HEK293 (cell line): ENCODE measurements around the gene PLXNA3.

ENCODE experiments used
- BCL11A ChIP-seq: fragments of 450-650 bp; formaldehyde crosslinking; IDR thresholded peaks from 2 replicates; pipeline ENCODE4 v1.5.1; 2016; ENCODE audit warnings: low read depth, missing biosample characterization, missing genetic modification characterization
- BCL11B ChIP-seq: fragments of 450-650 bp; formaldehyde crosslinking; IDR thresholded peaks from 2 replicates; pipeline ENCODE4 v1.5.1; 2016; ENCODE audit warnings: low read depth, missing biosample characterization, missing genetic modification characterization
- FEZF1 ChIP-seq: fragments of 450-650 bp; formaldehyde crosslinking; IDR thresholded peaks from 2 replicates; pipeline ENCODE4 v1.5.1; 2016; ENCODE audit warnings: missing biosample characterization, missing genetic modification characterization
- HOXA7 ChIP-seq: sonication (generic); formaldehyde crosslinking; IDR thresholded peaks from 2 replicates; pipeline ENCODE4 v1.8.1; 2022; ENCODE audit warnings: missing genetic modification reagents, borderline replicate concordance
- KLF8 ChIP-seq: fragments of 450-650 bp; formaldehyde crosslinking; IDR thresholded peaks from 2 replicates; pipeline ENCODE4 v1.5.1; 2016; ENCODE audit warnings: missing biosample characterization, missing genetic modification characterization
- MEIS1 ChIP-seq: sonication (generic); formaldehyde crosslinking; IDR thresholded peaks from 2 replicates; pipeline ENCODE4 v1.8.1; 2022; ENCODE audit warnings: missing genetic modification reagents, mild to moderate bottlenecking, borderline replicate concordance
- OVOL3 ChIP-seq: fragments of 450-650 bp; formaldehyde crosslinking; IDR thresholded peaks from 2 replicates; pipeline ENCODE4 v1.5.1; 2016; ENCODE audit warnings: missing biosample characterization, missing genetic modification characterization
- SALL2 ChIP-seq: fragments of 450-650 bp; formaldehyde crosslinking; IDR thresholded peaks from 2 replicates; pipeline ENCODE4 v1.5.0; 2017; ENCODE audit warnings: missing biosample characterization, mild to moderate bottlenecking, missing genetic modification characterization, borderline replicate concordance
- SCRT1 ChIP-seq: fragments of 450-650 bp; formaldehyde crosslinking; IDR thresholded peaks from 2 replicates; pipeline ENCODE4 v1.5.1; 2016; ENCODE audit warnings: missing biosample characterization, missing genetic modification characterization, borderline replicate concordance
- SP2 ChIP-seq: fragments of 450-650 bp; formaldehyde crosslinking; IDR thresholded peaks from 2 replicates; pipeline ENCODE4 v1.5.1; 2016; ENCODE audit warnings: missing biosample characterization, missing genetic modification characterization
- SP3 ChIP-seq: fragments of 450-650 bp; formaldehyde crosslinking; IDR thresholded peaks from 2 replicates; pipeline ENCODE4 v1.5.1; 2016; ENCODE audit warnings: missing biosample characterization, missing genetic modification characterization
- TCF7L2 ChIP-seq: IDR thresholded peaks from 2 replicates; pipeline ENCODE4 v1.6.1; 2011; ENCODE audit warnings: low read depth, mild to moderate bottlenecking, inconsistent platforms, low read length, moderate library complexity, borderline replicate concordance
- TRIM28 ChIP-seq: IDR thresholded peaks from 2 replicates; pipeline ENCODE4 v1.6.1; 2011; ENCODE audit warnings: low read length, control low read depth, borderline replicate concordance
- YY2 ChIP-seq: fragments of 450-650 bp; formaldehyde crosslinking; IDR thresholded peaks from 2 replicates; pipeline ENCODE4 v1.5.1; 2016; ENCODE audit warnings: missing biosample characterization, missing genetic modification characterization
- ZBTB17 ChIP-seq: fragments of 450-650 bp; formaldehyde crosslinking; IDR thresholded peaks from 2 replicates; pipeline ENCODE4 v1.5.1; 2016; ENCODE audit warnings: missing biosample characterization, missing genetic modification characterization
- ZBTB20 ChIP-seq: fragments of 450-650 bp; formaldehyde crosslinking; IDR thresholded peaks from 2 replicates; pipeline ENCODE4 v1.5.1; 2016; ENCODE audit warnings: missing biosample characterization, missing genetic modification characterization
- ZNF10 ChIP-seq: fragments of 450-650 bp; formaldehyde crosslinking; IDR thresholded peaks from 2 replicates; pipeline ENCODE4 v1.5.1; 2017; ENCODE audit warnings: missing biosample characterization, missing genetic modification characterization
- ZNF114 ChIP-seq: fragments of 450-650 bp; formaldehyde crosslinking; IDR thresholded peaks from 2 replicates; pipeline ENCODE4 v1.5.0; 2017; ENCODE audit warnings: missing biosample characterization, missing genetic modification characterization
- ZNF121 ChIP-seq: fragments of 450-650 bp; formaldehyde crosslinking; IDR thresholded peaks from 2 replicates; pipeline ENCODE4 v1.5.1; 2016; ENCODE audit warnings: missing biosample characterization, missing genetic modification characterization
- ZNF132 ChIP-seq: fragments of 450-650 bp; formaldehyde crosslinking; IDR thresholded peaks from 2 replicates; pipeline ENCODE4 v1.5.1; 2017; ENCODE audit warnings: missing biosample characterization, missing genetic modification characterization, borderline replicate concordance
- ZNF138 ChIP-seq: fragments of 450-650 bp; formaldehyde crosslinking; IDR thresholded peaks from 2 replicates; pipeline ENCODE4 v1.5.1; 2016; ENCODE audit warnings: missing biosample characterization, missing genetic modification characterization, borderline replicate concordance
- ZNF23 ChIP-seq: fragments of 450-650 bp; formaldehyde crosslinking; IDR thresholded peaks from 2 replicates; pipeline ENCODE4 v1.5.1; 2016; ENCODE audit warnings: missing biosample characterization, missing genetic modification characterization, borderline replicate concordance
- ZNF350 ChIP-seq: fragments of 450-650 bp; formaldehyde crosslinking; IDR thresholded peaks from 2 replicates; pipeline ENCODE4 v1.5.0; 2017; ENCODE audit warnings: missing biosample characterization, mild to moderate bottlenecking, missing genetic modification characterization
- ZNF366 ChIP-seq: fragments of 450-650 bp; formaldehyde crosslinking; conservative IDR thresholded peaks from 2 replicates; pipeline ENCODE4 v1.5.1; 2016; ENCODE audit warnings: missing biosample characterization, missing genetic modification characterization
- ZNF416 ChIP-seq: fragments of 450-650 bp; formaldehyde crosslinking; IDR thresholded peaks from 2 replicates; pipeline ENCODE4 v1.5.1; 2016; ENCODE audit warnings: missing biosample characterization, missing genetic modification characterization
- ZNF426 ChIP-seq: fragments of 450-650 bp; formaldehyde crosslinking; IDR thresholded peaks from 2 replicates; pipeline ENCODE4 v1.5.1; 2017; ENCODE audit warnings: missing biosample characterization, missing genetic modification characterization, mild to moderate bottlenecking, inconsistent platforms, moderate library complexity
- ZNF473 ChIP-seq: fragments of 450-650 bp; formaldehyde crosslinking; IDR thresholded peaks from 2 replicates; pipeline ENCODE4 v1.5.1; 2017; ENCODE audit warnings: missing biosample characterization, missing genetic modification characterization
- ZNF529 ChIP-seq: fragments of 450-650 bp; formaldehyde crosslinking; IDR thresholded peaks from 2 replicates; pipeline ENCODE4 v1.5.1; 2017; ENCODE audit warnings: missing genetic modification characterization, missing biosample characterization; ENCODE audit not compliant: insufficient replicate concordance
- ZNF560 ChIP-seq: fragments of 450-650 bp; formaldehyde crosslinking; IDR thresholded peaks from 2 replicates; pipeline ENCODE4 v1.5.1; 2017; ENCODE audit warnings: missing biosample characterization, missing genetic modification characterization, borderline replicate concordance
- ZNF629 ChIP-seq: fragments of 450-650 bp; formaldehyde crosslinking; IDR thresholded peaks from 2 replicates; pipeline ENCODE4 v1.5.1; 2017; ENCODE audit warnings: missing biosample characterization, missing genetic modification characterization
- ZNF654 ChIP-seq: fragments of 450-650 bp; formaldehyde crosslinking; IDR thresholded peaks from 2 replicates; pipeline ENCODE4 v1.5.1; 2016; ENCODE audit warnings: low read depth, missing biosample characterization, missing genetic modification characterization
- ZNF658 ChIP-seq: fragments of 450-650 bp; formaldehyde crosslinking; IDR thresholded peaks from 2 replicates; pipeline ENCODE4; 2016; ENCODE audit warnings: missing biosample characterization, missing genetic modification characterization
- ZNF707 ChIP-seq: fragments of 450-650 bp; formaldehyde crosslinking; IDR thresholded peaks from 2 replicates; pipeline ENCODE4 v1.5.1; 2016; ENCODE audit warnings: missing biosample characterization, missing genetic modification characterization
- ZNF843 ChIP-seq: fragments of 450-650 bp; formaldehyde crosslinking; IDR thresholded peaks from 2 replicates; pipeline ENCODE4 v1.5.1; 2016; ENCODE audit warnings: missing biosample characterization, missing genetic modification characterization
- ZSCAN16 ChIP-seq: fragments of 450-650 bp; formaldehyde crosslinking; IDR thresholded peaks from 2 replicates; pipeline ENCODE4 v1.5.1; 2016; ENCODE audit warnings: missing biosample characterization, missing genetic modification characterization
- ZXDB ChIP-seq: fragments of 450-650 bp; formaldehyde crosslinking; IDR thresholded peaks from 2 replicates; pipeline ENCODE4 v1.5.1; 2016; ENCODE audit warnings: missing biosample characterization, missing genetic modification characterization
- TF ChIP-seq, protein P1 (sequence below): fragments of 450-650 bp; formaldehyde crosslinking; IDR thresholded peaks from 2 replicates; pipeline ENCODE4 v1.5.1; 2016; ENCODE audit warnings: missing biosample characterization, missing genetic modification characterization, borderline replicate concordance
- TF ChIP-seq, protein P2 (sequence below): fragments of 450-650 bp; formaldehyde crosslinking; IDR thresholded peaks from 2 replicates; pipeline ENCODE4 v1.5.1; 2016; ENCODE audit warnings: missing biosample characterization, missing genetic modification characterization, borderline replicate concordance

Gene PLXNA3

DNA sequence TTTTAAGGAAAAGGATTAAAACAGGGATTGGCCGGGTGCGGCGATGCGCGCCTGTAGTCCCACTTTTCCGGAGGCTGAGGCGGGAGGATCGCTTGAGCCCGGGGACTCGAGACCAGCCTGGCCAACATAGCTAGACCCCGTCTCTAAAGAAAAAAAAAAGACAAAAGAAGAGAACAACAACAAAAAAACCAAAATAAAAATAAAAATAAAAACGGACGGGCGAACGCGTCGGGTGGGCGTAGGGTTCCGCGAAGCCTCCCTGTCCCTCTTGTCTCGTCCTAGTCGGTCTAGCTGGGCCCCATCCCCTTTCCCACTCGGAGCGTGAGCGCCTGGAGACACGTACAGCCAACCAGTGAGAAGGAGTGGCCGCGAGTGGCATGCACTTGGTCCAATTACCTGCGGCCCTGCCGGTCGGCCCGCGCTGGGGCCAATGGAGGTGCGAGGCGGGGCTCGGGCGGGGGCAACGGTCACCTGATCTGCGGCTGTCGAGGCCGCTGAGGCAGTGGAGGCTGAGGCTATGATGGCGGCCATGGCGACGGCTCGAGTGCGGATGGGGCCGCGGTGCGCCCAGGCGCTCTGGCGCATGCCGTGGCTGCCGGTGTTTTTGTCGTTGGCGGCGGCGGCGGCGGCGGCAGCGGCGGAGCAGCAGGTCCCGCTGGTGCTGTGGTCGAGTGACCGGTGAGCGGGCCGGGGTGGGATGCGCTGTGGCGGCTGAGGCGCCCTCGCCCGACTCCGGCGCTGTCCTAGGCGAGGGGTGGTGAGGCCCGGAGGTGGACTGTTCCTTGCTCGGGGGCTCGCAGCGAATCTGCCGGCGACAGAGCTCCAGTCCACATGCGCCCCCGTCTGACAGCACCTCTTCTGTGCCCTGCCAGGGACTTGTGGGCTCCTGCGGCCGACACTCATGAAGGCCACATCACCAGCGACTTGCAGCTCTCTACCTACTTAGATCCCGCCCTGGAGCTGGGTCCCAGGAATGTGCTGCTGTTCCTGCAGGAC lies 29.6 kb upstream of the PLXNA3 start, which contains the start of gene ATP6AP1 (continued):
- TF ChIP-seq HOXA7 (CRISPR knock-in tag) (no peak), YY2 (tag by site-specific recombination) (peak; percentile 95), SCRT1 (tag by site-specific recombination) (no peak), ZNF114 (no peak), OVOL3 (no peak), ZNF529 (tag by site-specific recombination) (no peak), ZNF473 (tag by site-specific recombination) (no peak), ZNF10 (tag by site-specific recombination) (no peak), ZNF366 (tag by site-specific recombination) (no peak), KLF8 (no peak; the same call in none of the 2 replicates), FEZF1 (no peak), ZNF121 (tag by site-specific recombination) (peak; percentile 98; the same call in 1 of the 2 replicates), ZNF416 (tag by site-specific recombination) (no peak), ZNF350 (tag by site-specific recombination) (no peak), ZNF426 (no peak), ZNF629 (no peak), MEIS1 (CRISPR knock-in tag) (no peak), SP3 (tag by site-specific recombination) (peak; percentile 83), ZNF843 (tag by site-specific recombination) (no peak), ZNF138 (tag by site-specific recombination) (no peak), SALL2 (tag by site-specific recombination) (no peak), ZSCAN16 (tag by site-specific recombination) (no peak), ZBTB20 (peak; percentile 53; the same call in 1 of the 2 replicates), SP2 (peak; percentile 98), ZNF132 (tag by site-specific recombination) (no peak), ZNF560 (tag by site-specific recombination) (no peak), BCL11A (no peak), TCF7L2 (no peak), ZXDB (peak; percentile 49), ZBTB17 (tag by site-specific recombination) (peak; percentile 73; the same call in 1 of the 2 replicates), BCL11B (tag by site-specific recombination) (no peak), ZNF23 (tag by site-specific recombination) (no peak), ZNF658 (no peak), TRIM28 (no peak), ZNF707 (tag by site-specific recombination) (no peak), ZNF654 (tag by site-specific recombination) (no peak)
- TF ChIP-seq, protein P1, sequence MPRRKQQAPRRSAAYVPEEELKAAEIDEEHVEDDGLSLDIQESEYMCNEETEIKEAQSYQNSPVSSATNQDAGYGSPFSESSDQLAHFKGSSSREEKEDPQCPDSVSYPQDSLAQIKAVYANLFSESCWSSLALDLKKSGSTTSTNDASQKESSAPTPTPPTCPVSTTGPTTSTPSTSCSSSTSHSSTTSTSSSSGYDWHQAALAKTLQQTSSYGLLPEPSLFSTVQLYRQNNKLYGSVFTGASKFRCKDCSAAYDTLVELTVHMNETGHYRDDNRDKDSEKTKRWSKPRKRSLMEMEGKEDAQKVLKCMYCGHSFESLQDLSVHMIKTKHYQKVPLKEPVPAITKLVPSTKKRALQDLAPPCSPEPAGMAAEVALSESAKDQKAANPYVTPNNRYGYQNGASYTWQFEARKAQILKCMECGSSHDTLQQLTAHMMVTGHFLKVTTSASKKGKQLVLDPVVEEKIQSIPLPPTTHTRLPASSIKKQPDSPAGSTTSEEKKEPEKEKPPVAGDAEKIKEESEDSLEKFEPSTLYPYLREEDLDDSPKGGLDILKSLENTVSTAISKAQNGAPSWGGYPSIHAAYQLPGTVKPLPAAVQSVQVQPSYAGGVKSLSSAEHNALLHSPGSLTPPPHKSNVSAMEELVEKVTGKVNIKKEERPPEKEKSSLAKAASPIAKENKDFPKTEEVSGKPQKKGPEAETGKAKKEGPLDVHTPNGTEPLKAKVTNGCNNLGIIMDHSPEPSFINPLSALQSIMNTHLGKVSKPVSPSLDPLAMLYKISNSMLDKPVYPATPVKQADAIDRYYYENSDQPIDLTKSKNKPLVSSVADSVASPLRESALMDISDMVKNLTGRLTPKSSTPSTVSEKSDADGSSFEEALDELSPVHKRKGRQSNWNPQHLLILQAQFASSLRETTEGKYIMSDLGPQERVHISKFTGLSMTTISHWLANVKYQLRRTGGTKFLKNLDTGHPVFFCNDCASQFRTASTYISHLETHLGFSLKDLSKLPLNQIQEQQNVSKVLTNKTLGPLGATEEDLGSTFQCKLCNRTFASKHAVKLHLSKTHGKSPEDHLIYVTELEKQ (tag by site-specific recombination) = no peak
- TF ChIP-seq, protein P2, sequence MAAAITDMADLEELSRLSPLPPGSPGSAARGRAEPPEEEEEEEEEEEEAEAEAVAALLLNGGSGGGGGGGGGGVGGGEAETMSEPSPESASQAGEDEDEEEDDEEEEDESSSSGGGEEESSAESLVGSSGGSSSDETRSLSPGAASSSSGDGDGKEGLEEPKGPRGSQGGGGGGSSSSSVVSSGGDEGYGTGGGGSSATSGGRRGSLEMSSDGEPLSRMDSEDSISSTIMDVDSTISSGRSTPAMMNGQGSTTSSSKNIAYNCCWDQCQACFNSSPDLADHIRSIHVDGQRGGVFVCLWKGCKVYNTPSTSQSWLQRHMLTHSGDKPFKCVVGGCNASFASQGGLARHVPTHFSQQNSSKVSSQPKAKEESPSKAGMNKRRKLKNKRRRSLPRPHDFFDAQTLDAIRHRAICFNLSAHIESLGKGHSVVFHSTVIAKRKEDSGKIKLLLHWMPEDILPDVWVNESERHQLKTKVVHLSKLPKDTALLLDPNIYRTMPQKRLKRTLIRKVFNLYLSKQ = no peak
